Spleen (tissue), 7 donors: ENCODE measurements around the gene EYS.

Experiments used
- CTCF ChIP-seq, 11 experiments: fragments of 200-600 bp in 7 of 11; fragments of 450-650 bp in 4 of 11; sonication (generic) in 4 of 11; IDR thresholded peaks in 8 of 11; conservative IDR thresholded peaks in 3 of 11; 1 replicate in 7 of 11; 2 replicates in 4 of 11; pipeline versions ENCODE4 v1.4.0 to v1.8.0; 2016 to 2021; ENCODE audit warnings: antibody characterized with exemption in 11 of 11, inconsistent platforms in 4 of 11, mild to moderate bottlenecking in 1 of 11
- POLR2A ChIP-seq, 3 donors: fragments of 450-650 bp; IDR thresholded peaks; one replicate each; pipeline ENCODE4 v1.5.1; 2017; ENCODE audit warnings: antibody characterized with exemption in 3 of 3, mild to moderate bottlenecking in 1 of 3
- POLR2AphosphoS5 ChIP-seq, 3 donors: sonication (generic); formaldehyde crosslinking; IDR thresholded peaks; one replicate each; pipeline ENCODE4 v1.5.1; 2017; ENCODE audit warnings: antibody characterized with exemption in 3 of 3
- donor health status: DM: no; HTN: no; CAD: no; lungs with moderate emphysema.
- donor health status: DM: no; HTN: no; CAD: no.
- donor health status: DM: no; HTN: no; CAD: no.

GRCh38 chr6:64985726-64986125, 721.3 kb downstream of the EYS start:
- TF ChIP-seq CTCF (IDR thresholded peaks at IDR 0.05 in 8 of 11, conservative IDR thresholded peaks at IDR 0.05 in 3 of 11), result no peak
- no peak for TF ChIP-seq POLR2A (IDR thresholded peaks at IDR 0.05)
- TF ChIP-seq POLR2AphosphoS5 (IDR thresholded peaks at IDR 0.05), result no peak
